ENCODE data around the gene PRAC2.

The PRAC2 gene

DNA sequence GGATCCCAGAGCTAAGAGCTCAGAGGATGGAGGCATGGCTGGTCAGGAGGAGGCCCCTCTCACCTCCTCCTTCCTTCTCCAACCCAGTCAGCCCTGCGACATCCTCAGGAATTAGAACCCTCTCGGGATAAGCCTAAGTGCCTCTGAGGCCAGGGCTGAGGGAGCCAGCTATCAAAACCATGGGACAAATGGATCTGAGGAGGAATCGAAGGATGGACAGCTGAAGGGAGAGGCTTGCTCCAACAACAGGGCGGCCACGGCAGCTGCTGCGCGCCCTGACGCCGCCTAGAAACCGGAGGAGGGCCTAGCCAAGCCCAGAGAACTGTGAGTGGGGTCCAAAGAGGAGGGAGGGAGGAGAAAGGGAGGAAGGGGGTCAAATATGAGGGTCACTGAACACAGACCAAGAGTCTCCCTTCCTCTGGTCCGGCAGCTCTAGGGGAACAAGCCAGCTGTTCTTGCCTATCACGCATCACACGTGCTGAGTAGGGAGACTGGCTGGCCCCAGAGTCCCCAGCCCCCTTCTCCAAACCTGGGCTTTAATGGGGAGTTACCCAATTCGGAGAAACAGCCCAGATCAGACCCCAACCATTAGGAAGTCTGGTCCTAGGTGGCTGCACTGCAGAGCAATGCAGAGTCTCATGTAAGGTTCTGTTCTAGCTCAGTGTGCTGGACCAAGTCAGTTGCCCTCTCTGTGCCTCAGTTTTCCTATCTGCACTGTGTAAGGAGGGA, 11.5 kb downstream of the PRAC2 start:
- no peak for DNase-seq (ENCODE audit: low read depth)

DNA sequence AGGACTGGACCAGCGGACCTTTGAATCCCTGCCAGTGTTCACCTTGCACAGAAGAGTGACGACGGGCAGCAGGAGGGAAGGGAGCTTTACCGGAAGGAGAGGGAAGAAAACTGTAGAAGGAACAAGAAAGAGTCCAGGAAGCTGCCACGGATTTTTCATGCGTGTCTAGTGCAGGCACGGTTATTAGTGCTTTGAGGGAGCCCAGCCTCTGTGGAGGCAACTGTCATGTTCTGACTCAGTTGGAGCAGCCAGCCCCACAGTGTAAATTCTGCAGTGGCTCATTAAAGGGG, 12.0 kb downstream of the PRAC2 start:
- DNase-seq (ENCODE audit: low read depth) = no peak

DNA sequence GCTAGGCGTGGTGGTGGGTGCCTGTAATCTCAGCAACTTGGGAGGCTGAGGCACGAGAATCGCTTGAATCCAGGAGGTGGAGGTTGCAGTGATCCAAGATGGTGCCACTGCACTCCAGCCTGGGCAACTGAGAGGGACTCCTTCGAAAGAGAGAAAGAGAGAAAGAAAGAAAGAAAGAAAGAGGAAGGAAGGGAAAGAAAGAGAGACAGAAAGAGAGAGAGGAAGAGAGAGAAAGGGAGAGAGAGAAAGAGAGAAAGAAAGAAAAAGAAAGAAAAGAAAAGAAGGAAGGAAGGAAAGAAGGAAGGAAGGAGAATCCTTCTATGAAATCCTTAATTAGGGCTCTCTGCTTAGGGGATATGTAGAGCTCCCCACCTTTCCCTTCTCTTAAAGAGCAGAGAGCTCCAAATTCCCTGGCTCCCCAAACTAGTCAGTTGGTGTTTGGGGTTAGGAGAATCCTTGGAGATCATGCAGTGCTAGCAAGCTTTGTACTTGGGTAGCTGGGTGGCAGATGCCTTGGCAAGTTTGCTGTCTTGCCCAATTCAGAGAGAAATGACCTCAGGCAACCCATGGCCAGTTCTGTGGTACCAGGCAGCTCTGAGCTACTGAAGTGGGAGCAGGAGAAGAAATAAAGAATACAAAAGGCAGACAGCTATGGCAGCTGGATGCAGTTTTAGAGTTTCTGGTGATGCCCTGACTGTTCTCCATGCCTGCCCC, 14.5 kb downstream of the PRAC2 start:
- no peak for DNase-seq (ENCODE audit: low read depth)

DNA sequence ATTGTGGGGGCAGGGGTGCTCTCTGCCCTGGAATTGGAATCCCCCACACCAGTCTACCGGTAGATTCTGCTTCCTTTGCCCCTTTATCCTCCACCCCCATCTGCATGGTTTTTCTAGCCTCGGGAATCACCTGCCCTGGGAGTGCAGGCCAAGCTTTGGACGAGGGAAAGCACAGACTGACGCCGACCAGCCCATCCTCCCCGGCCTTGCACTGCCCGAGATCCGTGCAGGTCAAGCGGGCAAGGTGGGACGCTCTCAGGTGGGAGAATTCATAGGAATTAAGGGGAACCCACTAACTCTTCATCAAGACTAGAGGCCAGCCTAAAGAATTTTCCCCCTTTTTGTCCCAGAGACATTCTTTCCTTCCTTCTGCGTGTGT, 15.4 kb downstream of the PRAC2 start:
- no peak for DNase-seq (ENCODE audit: low read depth)

DNA sequence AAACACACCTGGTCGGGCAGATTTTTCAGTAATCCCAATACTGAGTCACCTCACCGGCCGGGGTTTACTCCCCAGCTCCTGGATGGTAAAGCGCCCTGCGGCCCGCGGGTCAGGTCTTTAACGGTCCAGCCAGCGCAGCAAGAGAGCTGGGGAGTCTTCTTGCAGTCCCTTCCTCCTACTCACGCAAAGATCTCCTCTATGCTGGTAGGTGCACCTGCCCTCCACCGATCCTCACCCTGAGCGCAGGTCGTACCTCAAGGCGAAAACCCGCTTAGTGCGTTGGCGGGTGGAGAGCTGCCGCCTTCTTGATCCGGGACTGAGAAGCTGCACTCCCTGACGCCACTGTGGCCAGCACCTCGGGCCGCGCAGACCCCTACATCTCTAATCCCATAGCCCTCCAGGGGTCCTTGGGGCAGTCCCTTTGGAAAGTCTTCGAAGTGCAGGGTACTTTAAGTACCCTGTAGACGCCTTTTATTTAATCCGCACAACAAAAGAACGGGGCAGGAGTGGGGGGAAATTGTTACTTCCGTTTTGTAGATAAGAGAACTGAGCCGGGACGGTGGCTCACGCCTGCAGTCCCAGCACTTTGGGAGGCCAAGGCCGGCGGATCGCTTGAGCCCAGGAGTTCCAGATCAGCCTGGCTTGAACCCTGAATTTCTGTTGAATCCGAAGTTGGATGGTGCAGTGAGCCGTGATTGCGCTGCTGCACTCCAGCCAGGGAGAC, 16.0 kb downstream of the PRAC2 start:
- no peak for DNase-seq (ENCODE audit: low read depth)

DNA sequence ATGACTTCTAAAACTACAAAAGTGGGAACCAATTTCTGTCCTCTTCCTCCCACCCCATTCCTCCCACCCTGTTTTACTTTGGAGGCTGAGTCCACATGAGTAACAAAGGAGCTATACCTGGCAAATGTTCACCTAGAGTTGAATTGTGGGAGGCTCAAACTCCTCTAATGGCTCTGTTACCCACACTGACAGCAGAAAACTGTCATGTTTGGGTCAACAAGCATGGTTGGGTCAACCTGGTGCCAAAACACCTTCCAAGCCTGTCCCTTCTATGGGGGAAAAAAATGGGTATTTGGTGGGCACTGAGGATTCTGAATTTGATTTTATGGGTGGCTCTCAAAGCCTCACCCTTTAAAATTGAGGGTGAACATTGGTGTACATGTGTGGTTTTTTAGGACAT, 17.6 kb downstream of the PRAC2 start:
- no peak for DNase-seq (ENCODE audit: low read depth)

DNA sequence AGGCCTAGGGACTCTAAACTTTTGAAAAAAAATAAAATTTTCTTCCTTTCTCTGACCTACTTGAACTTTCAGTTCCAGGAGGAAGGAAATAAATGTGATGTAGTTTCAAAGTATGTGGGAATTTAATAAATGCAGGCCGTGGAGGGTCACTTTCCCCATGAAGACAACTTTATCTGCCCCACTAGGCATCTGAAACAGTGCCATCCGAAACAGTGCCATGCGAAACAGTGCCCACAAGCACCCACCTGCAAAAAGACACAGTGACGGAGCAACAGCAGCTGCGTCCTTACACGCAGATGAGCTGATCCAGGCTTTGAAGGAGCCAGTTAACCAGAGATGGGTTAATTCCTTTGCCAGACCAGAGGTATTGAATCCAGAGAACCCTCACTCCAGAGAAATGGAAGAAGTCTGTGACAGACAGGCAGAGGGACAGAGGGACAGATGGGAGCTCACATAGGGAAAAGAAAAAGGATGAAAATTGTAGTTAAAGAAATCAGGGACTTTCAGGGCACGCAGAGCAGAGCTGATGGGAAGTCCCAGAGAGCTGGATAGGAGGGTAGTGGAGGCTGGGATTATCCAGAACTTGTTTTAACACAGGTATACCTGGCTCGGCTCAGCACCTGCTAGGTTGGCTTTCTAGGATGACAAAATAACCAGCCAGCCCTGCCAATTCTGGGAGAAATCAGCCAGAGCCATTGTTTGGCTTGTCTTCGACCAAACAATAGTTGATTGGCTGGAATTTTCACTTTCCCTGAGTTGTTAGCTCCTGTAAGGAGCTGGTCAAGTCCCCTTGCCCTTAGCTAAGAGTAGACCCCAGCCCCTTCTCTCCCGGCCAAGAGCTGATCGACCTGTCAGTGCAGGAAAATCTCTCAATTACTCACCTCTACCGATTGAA, 22.6 kb downstream of the PRAC2 start:
- no peak for DNase-seq (ENCODE audit: low read depth)

DNA sequence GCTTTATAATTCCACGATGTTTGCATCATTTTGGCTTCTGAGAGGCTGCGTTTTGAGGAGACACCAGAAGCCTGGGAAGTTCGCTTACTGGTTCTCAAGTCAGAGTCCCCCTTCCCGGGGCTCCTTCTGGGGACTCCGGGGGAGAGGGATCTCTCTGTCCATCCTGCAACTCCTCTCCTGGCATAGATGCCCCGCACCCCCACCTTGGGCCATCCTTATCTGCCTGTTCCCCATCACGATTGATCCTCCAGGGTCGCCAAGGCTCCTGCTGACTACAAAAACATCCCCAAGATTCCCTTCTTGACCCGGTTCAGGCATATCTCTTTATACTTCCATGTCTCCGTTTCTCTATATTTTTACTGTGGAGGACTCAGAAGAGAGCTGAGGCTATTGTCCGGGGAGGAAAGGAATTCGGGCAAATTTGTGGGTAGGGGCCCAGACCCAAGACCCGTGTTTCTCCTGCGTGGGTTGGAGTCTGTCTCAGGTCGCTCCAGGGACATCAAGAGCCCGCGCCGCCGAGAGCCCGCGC, 24.0 kb downstream of the PRAC2 start:
- no peak for DNase-seq (ENCODE audit: low read depth)

DNA sequence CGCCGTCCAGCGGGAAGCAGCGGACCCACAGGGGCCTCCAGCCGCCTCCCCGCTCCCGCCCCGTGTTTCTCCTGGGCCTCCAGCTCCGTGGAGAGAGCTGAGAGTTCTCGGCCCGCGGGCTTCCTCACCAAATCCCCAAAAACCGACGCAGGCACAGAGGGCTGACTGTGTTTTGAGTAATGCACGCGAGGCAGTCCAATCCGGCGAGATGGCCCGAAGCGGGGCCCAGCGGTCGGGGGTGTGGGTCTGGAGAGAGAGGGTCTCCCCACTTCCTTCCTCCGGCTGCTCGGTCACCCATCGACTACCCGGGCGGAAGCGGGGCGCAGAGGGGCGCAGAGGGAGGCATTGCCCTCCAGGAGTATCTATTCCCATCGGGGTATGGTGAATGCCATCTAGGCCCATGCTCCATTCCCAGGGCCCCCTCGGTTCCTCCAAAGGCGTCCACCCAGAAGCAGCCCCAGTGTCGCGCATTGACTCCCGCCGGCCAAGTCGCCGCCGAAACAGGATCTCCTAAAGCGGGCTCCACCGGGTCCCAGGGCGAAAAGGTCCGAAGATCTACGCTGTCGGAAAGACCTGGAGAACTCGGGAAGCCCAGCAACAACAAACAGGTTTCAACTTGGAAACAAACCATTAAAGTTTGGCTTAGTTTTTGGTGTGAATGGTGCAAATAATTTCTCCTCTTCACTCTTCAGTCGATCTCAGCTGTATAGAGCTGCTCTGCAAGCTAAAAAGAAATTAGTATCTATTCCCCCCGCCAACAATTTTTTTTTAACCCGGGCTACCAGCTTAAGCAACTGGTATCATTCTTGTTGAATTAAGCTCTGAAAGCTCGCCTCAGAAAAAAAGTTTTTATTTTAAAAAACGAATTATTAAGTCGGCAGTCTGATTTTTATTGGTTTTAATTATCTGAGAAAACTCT, 24.7 kb downstream of the PRAC2 start:
- no peak for DNase-seq (ENCODE audit: low read depth)

DNA sequence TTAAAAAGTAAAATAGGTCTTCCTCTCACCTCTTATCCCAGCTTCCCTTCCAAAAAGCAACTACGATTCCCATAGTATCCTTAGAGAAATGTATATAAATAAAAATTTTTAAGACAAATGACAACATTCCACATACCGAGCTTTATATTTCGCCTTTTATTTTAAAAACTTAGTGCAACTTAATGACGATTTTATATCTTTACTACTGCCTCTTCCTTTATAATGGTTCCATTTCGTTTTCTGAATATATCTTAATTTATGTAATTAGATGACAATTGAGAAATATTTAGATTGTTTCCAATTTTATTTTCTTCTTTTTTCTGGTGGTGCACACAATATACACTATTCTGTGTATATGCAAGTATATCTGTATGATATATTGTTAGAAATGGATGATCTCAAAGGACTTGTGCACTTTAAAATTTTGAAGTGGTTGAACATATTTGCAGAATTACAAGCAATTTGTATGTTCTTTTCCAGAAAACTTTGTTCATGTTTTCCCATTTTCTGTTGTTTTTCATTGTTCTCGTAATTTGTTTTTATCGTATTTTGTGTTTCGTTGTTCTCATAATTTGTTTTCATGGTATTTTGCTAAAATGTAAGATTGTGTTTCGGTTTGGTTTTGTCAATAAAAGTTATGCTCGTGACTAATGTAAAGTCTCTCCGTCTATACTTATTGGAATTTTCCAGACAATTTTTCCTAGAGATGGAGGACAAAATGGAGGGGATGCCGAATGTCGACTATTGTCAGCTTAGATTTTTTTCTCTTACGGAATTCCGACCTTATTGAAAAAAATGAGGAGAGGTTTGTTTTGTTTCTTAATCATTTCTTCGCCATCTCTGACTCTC, 26.0 kb downstream of the PRAC2 start:
- no peak for DNase-seq (ENCODE audit: low read depth)

DNA sequence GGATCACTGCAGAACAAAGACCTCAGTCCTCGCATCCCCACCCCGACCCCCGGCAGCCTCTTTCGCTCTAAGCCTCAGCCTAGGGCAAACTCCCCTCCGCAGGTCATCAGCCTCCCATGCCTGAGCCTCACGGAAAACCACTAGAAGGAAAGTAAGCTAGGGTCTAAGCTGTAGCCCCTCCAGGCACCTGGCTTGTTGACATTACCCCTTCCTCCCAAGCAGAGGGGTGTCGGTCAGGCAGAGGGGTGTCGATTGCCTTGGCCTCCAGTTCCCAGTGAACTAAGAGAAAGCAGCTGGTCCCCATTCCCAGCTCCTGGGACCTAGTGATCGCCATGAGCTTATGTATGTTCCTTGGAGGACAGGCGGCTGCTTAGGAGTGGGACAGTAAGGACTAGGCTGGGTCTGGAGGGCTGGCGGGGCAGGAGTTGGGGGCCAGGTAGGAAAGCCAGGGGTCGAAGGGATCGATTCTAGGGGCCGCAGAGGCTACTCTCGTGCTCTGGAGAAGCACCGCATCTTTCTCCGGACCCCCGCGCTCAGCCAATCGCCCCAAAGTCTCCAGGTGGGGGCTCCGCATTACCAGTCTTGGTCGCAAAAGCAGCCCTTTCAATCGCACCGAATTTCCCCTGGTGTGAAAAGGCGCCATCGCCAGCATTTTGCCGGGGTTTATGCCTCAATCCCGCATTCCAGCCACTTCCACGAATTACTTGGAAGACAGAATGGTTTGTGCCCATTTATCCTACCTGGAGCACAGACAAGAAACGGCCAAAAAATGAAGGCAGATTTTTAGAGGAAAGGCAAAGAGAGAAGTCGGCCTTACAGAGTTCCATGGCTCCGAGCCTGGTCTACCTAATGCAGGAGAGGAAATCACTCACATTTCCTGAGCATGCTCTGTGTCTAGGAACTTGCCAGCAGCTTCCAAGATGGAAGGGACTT, 26.9 kb downstream of the PRAC2 start:
- DNase-seq (ENCODE audit: low read depth) = no peak

DNA sequence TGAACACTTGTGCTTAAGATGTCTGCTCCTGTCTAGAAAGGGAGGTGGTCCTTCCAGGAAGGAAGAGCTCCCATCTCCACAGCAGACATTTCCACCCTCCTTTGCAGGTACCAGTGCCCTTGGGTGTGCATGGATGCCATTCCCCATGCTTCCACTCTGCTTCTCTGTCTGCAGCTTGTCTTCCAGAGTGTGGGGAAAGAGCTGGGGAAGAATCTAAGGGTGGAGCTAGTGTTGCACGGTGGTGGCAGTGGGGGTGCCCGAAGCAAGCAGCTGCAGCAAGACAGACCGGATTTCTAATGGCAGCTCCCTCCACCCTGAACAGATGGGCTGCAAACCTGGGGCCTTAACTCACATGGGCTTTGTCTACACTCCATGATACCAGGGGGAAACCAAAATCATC, 28.2 kb downstream of the PRAC2 start:
- no peak for DNase-seq (ENCODE audit: low read depth)

DNA sequence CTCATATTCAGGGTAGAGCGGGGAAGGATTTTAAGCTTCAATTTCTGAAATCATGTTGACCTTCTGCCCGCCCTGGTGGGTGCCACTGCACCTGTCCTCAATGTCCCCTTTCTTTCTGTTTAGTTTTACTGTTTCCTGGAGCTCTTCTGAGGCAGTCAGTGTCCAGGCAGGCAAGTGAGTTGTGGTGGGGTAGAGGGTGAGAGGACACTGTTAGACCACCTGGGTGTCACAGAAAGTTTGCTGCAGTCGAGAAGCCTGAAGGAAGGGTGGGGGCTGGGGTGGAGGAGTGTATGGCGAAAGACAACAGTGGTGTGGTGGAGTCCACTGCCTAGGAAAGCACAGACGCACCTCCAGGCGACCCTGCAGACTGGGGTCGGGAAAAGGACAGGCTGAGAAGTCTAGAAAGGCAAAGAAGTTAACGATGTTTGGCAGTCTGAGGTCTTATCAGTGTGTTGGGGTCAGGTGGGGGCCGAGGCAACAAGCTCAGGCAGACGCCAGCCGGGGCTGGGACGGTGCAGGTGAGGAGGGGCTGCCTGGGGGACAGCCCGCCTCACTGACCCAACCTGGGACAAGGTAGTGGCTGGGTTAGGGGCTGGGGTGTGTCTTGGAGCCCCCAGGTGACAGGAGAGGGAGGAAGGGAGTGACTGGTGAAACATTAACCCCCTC, 28.9 kb downstream of the PRAC2 start:
- DNase-seq (ENCODE audit: low read depth) = no peak

DNA sequence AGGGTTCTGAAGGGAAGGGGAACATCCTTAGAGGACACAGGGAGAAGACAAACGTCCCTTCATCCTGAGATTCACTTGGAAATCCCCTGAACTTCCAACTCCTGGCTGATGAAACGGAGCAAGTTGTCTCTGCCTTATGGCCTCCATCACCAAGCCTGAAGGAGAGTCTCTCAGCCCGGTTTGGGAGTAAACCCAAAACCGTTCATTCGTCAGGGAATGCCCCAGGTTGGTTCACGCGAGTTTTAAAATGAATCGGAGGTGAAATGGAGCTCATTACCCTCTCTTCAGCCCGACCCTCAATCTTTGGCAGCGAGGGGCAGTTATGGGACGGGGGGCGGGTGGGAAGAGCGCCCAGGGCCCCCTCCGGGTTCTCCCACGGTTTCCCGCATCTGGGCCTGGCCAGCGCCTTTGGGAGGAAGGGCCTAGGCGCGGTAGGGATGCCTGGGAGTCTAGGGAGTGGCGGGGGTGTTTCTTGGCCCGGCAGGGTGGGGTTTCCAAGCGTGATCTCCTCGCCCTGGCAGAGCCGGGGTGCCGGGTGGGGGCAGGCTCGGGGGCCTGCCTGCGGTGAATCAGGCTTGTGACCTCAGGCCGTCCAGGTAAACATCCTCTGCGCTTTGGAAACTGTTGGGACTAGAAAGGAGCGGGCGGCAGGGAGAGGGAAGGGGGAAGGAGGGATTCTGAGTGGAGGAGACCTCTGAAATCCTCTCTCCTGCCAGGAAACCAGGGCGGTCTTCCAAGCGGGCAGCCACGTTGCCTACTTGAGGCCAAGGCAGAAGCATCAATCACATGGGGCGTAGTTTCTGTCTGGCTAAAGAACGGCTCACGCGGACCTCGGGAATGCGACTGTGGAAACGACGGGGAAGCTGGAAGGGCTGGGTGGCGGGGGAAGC, 29.7 kb downstream of the PRAC2 start:
- DNase-seq (ENCODE audit: low read depth) = no peak

DNA sequence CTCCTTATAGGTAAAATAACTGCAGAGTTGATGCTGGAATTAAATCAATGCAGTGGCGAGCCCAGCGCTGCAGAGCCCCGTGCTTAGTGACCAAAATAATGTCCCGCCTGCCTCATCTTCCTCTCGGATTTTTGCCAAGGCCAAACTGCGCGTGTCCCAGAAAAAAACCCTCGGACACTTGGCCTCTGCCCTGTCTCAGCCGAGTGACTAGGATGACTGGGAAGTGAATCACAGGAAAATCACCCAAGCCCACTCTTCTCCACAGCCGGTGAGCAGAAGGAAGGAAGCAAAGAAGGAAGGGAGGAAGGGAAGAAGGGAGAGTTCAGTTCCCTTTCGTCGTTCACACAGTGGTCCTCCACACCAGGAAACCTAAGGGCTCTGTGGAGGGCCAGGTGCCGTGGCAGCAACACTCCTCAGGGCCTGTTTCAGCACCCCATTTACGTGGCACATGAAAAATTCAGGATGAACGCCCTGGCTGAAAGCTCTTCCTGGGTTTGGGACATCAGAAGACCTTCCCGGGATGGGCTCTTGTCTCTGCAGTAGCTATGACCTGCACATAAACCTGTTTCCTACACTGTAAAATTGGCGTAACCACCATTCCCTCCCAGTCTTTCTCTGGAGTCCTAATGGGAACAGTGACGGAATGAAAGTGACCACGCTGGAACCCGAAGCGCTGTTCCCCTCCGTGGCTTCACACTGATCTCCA, 31.0 kb downstream of the PRAC2 start:
- DNase-seq (ENCODE audit: low read depth) = no peak

DNA sequence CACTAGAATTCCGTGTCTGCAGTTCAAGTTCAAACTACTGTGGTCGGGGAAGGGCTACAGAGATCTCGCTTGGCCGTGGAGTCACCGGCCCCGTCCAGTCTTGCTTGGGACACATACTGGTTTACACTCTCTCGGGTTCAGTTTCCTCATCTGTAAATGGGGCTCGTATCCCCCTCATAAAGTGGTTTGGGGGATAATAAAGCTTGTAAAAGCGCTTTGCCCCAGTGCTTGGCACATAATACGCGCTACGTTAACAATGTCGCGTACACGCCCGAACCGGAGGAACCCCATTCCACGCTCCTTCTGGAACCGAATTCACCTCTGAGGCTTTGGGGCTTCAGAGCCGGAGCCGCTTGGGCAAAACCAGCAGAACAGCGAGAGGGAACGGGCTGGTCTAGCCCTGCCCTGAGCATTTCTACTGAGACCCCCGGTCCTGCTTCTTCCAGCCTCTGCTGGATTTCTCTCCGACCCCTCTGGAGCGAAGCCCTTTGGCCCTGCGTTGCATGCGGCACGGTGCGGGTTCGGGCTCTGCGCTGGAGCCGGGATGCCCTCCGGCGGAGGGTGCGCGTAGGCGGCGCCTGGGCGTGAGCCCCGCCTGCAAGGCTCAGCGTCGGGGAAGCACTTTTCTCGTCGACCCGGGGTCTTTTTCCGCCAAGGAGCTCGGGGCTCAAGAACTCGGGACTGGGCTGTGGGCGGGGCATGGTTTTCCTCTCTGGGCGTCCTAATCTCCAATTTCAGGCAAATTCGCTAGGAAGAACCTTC, 31.7 kb downstream of the PRAC2 start:
- no peak for DNase-seq (ENCODE audit: low read depth)

Data from CMK (cell line).